WTC11 (cell line): Measurements from ENCODE around the gene C15orf39. TPM values are rescaled to one million over a fixed set of nuclear protein-coding genes. Genes with fewer than 3 reads are reported as not detected.

Experiments
- ATAC-seq: fragments of 200-7000 bp; cut with Tn5 transposase; 2 replicates; pipeline ENCODE4 v1.10.0; 2021; ENCODE audit warnings: mild to moderate bottlenecking, moderate library complexity
- CTCF ChIA-PET: fragments of 300-600 bp; sonication (Branson Sonifier 250); formaldehyde crosslinking; loops from one replicate; lab custom pipeline; 2021; ENCODE audit warnings: antibody characterized with exemption; lab: Charles Lee
- POLR2A ChIA-PET: fragments of 350-600 bp; sonication (Branson Sonifier 250); formaldehyde crosslinking; loops from one replicate; lab custom pipeline; 2021; ENCODE audit warnings: antibody characterized with exemption; lab: Charles Lee
- DNase-seq: peaks from one replicate; pipeline ENCODE4 v3.0.0; 2021; ENCODE audit warnings: low spot score
- H3K27ac Mint-ChIP-seq: 2 replicates; pipeline ENCODE4 v1.8.0; 2021; ENCODE audit warnings: mixed read lengths
- H3K27me3 Mint-ChIP-seq: 2 replicates; pipeline ENCODE4 v1.8.0; 2021; ENCODE audit warnings: low read depth, mild to moderate bottlenecking, moderate library complexity, mixed read lengths
- H3K36me3 Mint-ChIP-seq: 2 replicates; pipeline ENCODE4 v1.8.0; 2021; ENCODE audit warnings: mixed read lengths
- H3K4me1 Mint-ChIP-seq: 2 replicates; pipeline ENCODE4 v1.8.0; 2022; ENCODE audit warnings: mixed read lengths
- H3K4me3 Mint-ChIP-seq: 2 replicates; pipeline ENCODE4 v1.8.0; 2021; ENCODE audit warnings: mild to moderate bottlenecking, moderate library complexity, mixed read lengths
- H3K9me3 Mint-ChIP-seq: 2 replicates; pipeline ENCODE4 v1.8.0; 2021; ENCODE audit warnings: mixed read lengths
- CREM ChIP-seq: sonication (generic); formaldehyde crosslinking; IDR thresholded peaks from 2 replicates; pipeline ENCODE4 v1.8.1; 2022; ENCODE audit warnings: mild to moderate bottlenecking, missing genetic modification reagents, moderate library complexity
- ELF4 ChIP-seq: sonication (generic); formaldehyde crosslinking; IDR thresholded peaks from 2 replicates; pipeline ENCODE4 v1.8.1; 2022; ENCODE audit warnings: low read depth, mild to moderate bottlenecking, moderate library complexity, missing genetic modification reagents
- ETV6 ChIP-seq: sonication (generic); formaldehyde crosslinking; IDR thresholded peaks from 2 replicates; pipeline ENCODE4 v1.8.1; 2022; ENCODE audit warnings: mild to moderate bottlenecking, missing genetic modification reagents
- GTF2I ChIP-seq: fragments of 250-450 bp; sonication (Bioruptor Pico); conservative IDR thresholded peaks from 2 replicates; pipeline ENCODE4 v1.4.0; 2021; ENCODE audit warnings: mild to moderate bottlenecking
- HMGA2 ChIP-seq: fragments of 250-450 bp; sonication (Bioruptor Pico); IDR thresholded peaks from 2 replicates; pipeline ENCODE4 v1.4.0; 2021; ENCODE audit warnings: mild to moderate bottlenecking, moderate library complexity
- JUN ChIP-seq: sonication (generic); formaldehyde crosslinking; IDR thresholded peaks from 2 replicates; pipeline ENCODE4 v1.8.0; 2023; ENCODE audit warnings: mild to moderate bottlenecking, missing genetic modification reagents
- NFYB ChIP-seq: sonication (generic); formaldehyde crosslinking; conservative IDR thresholded peaks from 2 replicates; pipeline ENCODE4 v1.8.0; 2022; ENCODE audit warnings: low read depth, missing genetic modification reagents
- PRRX2 ChIP-seq: fragments of 250-450 bp; sonication (Bioruptor Pico); IDR thresholded peaks from 2 replicates; pipeline ENCODE4 v1.8.0; 2021; ENCODE audit warnings: mild to moderate bottlenecking
- SMAD4 ChIP-seq: sonication (generic); formaldehyde crosslinking; IDR thresholded peaks from 2 replicates; pipeline ENCODE4 v1.8.0; 2022; ENCODE audit warnings: mild to moderate bottlenecking, missing genetic modification reagents
- SOX15 ChIP-seq: fragments of 250-450 bp; sonication (Bioruptor Pico); IDR thresholded peaks from 2 replicates; pipeline ENCODE4 v1.9.0; 2021; ENCODE audit warnings: mild to moderate bottlenecking
- ZNF121 ChIP-seq: sonication (generic); formaldehyde crosslinking; IDR thresholded peaks from 2 replicates; pipeline ENCODE4 v1.8.0; 2023; ENCODE audit warnings: missing genetic modification reagents
- ZNF232 ChIP-seq: sonication (generic); formaldehyde crosslinking; IDR thresholded peaks from 2 replicates; pipeline ENCODE4 v1.8.0; 2022; ENCODE audit warnings: mild to moderate bottlenecking, missing genetic modification reagents
- ZNF263 ChIP-seq: sonication (generic); formaldehyde crosslinking; IDR thresholded peaks from 2 replicates; pipeline ENCODE4 v1.8.1; 2022; ENCODE audit warnings: low read depth, mild to moderate bottlenecking, moderate library complexity, missing genetic modification reagents
- total RNA-seq: library from RNA; stranded (reverse); gene quantifications from 3 replicates; pipeline ENCODE4 v1.2.3, GENCODE V29; 2021
- TF ChIP-seq, protein P1 (sequence below): fragments of 250-450 bp; sonication (Bioruptor Pico); IDR thresholded peaks from 2 replicates; pipeline ENCODE4 v1.8.0; 2021; ENCODE audit warnings: mild to moderate bottlenecking
- TF ChIP-seq, protein P2 (sequence below): sonication (generic); formaldehyde crosslinking; IDR thresholded peaks from 2 replicates; pipeline ENCODE4 v1.8.0; 2022; ENCODE audit warnings: missing genetic modification reagents
- TF ChIP-seq, protein P3 (sequence below): sonication (generic); formaldehyde crosslinking; IDR thresholded peaks from 2 replicates; pipeline ENCODE4 v1.8.0; 2022; ENCODE audit warnings: mild to moderate bottlenecking, missing genetic modification reagents
- TF ChIP-seq, protein P4 (sequence below): sonication (generic); formaldehyde crosslinking; IDR thresholded peaks from 2 replicates; pipeline ENCODE4 v1.8.0; 2022; ENCODE audit warnings: mild to moderate bottlenecking, missing genetic modification reagents
- TF ChIP-seq, protein P5 (sequence below): sonication (generic); formaldehyde crosslinking; IDR thresholded peaks from 2 replicates; pipeline ENCODE4 v1.8.1; 2023; ENCODE audit warnings: mild to moderate bottlenecking, missing genetic modification reagents, borderline replicate concordance

The C15orf39 gene
- total RNA-seq, 1 experiment from 2014 or later: 52.8 TPM

DNA sequence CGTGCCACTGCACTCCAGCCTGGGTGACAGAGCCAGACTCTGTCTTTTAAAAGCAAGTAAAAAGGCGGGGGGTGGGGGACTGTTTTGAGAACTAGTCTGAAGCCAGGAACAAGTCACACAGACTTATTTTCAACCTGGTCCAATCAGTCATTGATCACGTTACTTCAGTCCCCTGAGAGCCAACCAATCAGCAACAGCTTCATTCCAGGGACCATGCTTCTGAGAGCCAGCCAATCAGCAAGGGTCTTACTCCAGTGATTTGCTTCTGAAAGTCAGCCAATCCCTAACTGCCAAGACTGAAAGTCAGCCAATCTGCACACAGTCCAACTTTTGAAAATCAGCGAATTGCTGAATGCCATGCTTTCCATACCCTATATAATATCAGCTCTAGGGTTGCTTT is 48.6 kb upstream of the C15orf39 start:
- POLR2A ChIA-PET: no interaction called here
- Mint-ChIP-seq H3K9me3 (peaks cover 20% of the 10 kb centered on the region), H3K27ac (no peak overlapping the region), H3K4me1 (peaks cover 8% of the 10 kb centered on the region), H3K36me3 (peaks cover 5% of the 10 kb centered on the region), H3K27me3 (peaks cover 3% of the 10 kb centered on the region), H3K4me3 (no peak overlapping the region)
- no peak for DNase-seq
- ATAC-seq: no peak
- no peak for TF ChIP-seq ETV6 (CRISPR knock-in tag)
- TF ChIP-seq NFYB (CRISPR knock-in tag): peak; percentile 65
- no peak for TF ChIP-seq ZNF121 (CRISPR knock-in tag)
- TF ChIP-seq JUN: no peak
- CTCF ChIA-PET: interaction anchor here (0.5 kb wide), 1 partner anchor 206 kb away, joined by 4 read pairs; no protein-coding TSS in a partner anchor

DNA sequence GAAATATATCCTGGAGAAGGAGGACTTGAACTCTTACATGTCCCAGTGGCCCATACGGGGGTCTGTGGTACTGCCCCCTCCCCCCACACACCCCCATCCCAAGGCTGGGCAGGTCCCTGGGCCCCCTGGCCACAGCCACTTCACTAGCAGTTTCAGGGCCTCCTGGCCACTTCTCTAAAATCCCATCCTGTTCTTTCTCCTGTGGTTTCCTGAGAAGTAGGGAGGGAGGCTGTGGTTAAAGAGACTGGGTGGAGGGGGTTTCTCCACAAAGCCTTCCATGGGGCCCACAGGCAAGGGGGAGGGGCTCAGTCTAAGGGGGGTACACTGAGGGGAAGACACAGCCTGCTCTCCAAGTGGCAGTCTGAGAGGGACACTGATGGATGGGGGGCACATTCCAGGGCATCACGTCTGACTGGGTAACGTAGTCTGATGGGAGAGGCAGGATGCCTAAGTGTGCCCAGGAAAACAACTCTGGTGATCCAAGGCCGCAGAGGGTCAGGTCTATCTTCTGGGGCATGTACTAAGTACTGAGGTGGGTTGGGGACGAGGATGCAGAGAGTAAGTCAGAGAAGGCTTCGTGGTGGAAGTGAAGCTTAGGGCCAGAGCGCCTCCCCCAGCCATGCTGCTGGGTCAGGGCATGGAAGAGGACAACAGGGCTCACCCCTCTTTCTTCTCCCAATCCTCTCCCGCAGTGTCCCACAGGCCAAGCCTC is 48.0 kb upstream of the C15orf39 start:
- ChIA-PET CTCF (no interaction called here), POLR2A (no interaction called here)
- TF ChIP-seq, protein P1, sequence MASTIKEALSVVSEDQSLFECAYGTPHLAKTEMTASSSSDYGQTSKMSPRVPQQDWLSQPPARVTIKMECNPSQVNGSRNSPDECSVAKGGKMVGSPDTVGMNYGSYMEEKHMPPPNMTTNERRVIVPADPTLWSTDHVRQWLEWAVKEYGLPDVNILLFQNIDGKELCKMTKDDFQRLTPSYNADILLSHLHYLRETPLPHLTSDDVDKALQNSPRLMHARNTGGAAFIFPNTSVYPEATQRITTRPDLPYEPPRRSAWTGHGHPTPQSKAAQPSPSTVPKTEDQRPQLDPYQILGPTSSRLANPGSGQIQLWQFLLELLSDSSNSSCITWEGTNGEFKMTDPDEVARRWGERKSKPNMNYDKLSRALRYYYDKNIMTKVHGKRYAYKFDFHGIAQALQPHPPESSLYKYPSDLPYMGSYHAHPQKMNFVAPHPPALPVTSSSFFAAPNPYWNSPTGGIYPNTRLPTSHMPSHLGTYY (CRISPR knock-in tag): no peak
- TF ChIP-seq, protein P2, sequence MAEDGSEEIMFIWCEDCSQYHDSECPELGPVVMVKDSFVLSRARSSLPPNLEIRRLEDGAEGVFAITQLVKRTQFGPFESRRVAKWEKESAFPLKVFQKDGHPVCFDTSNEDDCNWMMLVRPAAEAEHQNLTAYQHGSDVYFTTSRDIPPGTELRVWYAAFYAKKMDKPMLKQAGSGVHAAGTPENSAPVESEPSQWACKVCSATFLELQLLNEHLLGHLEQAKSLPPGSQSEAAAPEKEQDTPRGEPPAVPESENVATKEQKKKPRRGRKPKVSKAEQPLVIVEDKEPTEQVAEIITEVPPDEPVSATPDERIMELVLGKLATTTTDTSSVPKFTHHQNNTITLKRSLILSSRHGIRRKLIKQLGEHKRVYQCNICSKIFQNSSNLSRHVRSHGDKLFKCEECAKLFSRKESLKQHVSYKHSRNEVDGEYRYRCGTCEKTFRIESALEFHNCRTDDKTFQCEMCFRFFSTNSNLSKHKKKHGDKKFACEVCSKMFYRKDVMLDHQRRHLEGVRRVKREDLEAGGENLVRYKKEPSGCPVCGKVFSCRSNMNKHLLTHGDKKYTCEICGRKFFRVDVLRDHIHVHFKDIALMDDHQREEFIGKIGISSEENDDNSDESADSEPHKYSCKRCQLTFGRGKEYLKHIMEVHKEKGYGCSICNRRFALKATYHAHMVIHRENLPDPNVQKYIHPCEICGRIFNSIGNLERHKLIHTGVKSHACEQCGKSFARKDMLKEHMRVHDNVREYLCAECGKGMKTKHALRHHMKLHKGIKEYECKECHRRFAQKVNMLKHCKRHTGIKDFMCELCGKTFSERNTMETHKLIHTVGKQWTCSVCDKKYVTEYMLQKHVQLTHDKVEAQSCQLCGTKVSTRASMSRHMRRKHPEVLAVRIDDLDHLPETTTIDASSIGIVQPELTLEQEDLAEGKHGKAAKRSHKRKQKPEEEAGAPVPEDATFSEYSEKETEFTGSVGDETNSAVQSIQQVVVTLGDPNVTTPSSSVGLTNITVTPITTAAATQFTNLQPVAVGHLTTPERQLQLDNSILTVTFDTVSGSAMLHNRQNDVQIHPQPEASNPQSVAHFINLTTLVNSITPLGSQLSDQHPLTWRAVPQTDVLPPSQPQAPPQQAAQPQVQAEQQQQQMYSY (CRISPR knock-in tag): no peak
- TF ChIP-seq, protein P3, sequence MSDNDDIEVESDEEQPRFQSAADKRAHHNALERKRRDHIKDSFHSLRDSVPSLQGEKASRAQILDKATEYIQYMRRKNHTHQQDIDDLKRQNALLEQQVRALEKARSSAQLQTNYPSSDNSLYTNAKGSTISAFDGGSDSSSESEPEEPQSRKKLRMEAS (CRISPR knock-in tag): no peak
- TF ChIP-seq SOX15 (CRISPR knock-in tag): no peak
- no peak for TF ChIP-seq ZNF263 (CRISPR knock-in tag)
- TF ChIP-seq HMGA2 (CRISPR knock-in tag): no peak
- TF ChIP-seq, protein P4, sequence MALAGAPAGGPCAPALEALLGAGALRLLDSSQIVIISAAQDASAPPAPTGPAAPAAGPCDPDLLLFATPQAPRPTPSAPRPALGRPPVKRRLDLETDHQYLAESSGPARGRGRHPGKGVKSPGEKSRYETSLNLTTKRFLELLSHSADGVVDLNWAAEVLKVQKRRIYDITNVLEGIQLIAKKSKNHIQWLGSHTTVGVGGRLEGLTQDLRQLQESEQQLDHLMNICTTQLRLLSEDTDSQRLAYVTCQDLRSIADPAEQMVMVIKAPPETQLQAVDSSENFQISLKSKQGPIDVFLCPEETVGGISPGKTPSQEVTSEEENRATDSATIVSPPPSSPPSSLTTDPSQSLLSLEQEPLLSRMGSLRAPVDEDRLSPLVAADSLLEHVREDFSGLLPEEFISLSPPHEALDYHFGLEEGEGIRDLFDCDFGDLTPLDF (CRISPR knock-in tag): no peak
- no peak for TF ChIP-seq GTF2I
- no peak for DNase-seq
- Mint-ChIP-seq H3K27me3 (peaks cover 3% of the 10 kb centered on the region), H3K36me3 (no peaks in the 10 kb centered on the region), H3K4me1 (peaks cover 8% of the 10 kb centered on the region), H3K27ac (no peak overlapping the region), H3K4me3 (no peak overlapping the region), H3K9me3 (peaks cover 15% of the 10 kb centered on the region)
- no peak for ATAC-seq

DNA sequence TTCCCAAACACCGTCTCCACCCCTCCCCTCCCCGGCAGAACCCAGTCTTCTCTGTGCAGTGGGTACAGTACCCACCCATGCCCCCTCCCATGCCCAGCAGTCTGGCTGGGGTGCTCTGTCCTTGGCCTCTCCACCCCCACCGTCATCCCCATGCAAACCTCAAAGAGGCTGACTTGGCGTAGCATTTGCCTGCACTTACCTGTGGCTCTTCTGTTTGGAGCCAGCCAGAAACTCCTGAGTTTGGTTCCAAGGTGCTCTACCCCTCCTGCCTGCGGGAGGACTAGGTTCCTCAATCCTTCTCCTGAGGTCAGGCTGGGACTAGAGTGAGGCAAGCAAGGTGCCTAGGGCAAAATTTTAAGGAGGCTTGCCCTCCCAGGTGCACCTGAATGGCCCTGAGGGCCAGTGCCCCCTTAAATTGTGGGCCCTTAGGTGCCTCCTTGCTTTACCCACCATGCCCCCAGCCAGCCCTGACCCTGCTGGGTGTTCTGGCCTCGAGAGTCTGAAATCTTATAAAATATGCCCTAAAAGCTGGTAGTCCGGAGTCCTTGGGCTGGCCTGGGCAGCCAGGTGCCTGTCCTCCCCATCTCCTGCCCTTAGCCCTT is 47.1 kb upstream of the C15orf39 start:
- H3K4me3 Mint-ChIP-seq: no peak overlapping the region
- H3K27ac Mint-ChIP-seq: no peak overlapping the region
- peaks cover 14% of the 10 kb centered on the region for H3K9me3 Mint-ChIP-seq
- CTCF ChIA-PET: no interaction called here
- H3K27me3 Mint-ChIP-seq: peaks cover 3% of the 10 kb centered on the region
- ATAC-seq (no peak), DNase-seq (no peak)
- no peaks in the 10 kb centered on the region for H3K36me3 Mint-ChIP-seq
- POLR2A ChIA-PET: no interaction called here
- H3K4me1 Mint-ChIP-seq: peaks cover 8% of the 10 kb centered on the region
- TF ChIP-seq SMAD4 (CRISPR knock-in tag): no peak
- no peak for TF ChIP-seq ZNF232 (CRISPR knock-in tag)
- TF ChIP-seq, protein P1 (CRISPR knock-in tag): no peak
- TF ChIP-seq PRRX2 (CRISPR knock-in tag): no peak
- TF ChIP-seq CREM (CRISPR knock-in tag): no peak
- TF ChIP-seq, protein P5, sequence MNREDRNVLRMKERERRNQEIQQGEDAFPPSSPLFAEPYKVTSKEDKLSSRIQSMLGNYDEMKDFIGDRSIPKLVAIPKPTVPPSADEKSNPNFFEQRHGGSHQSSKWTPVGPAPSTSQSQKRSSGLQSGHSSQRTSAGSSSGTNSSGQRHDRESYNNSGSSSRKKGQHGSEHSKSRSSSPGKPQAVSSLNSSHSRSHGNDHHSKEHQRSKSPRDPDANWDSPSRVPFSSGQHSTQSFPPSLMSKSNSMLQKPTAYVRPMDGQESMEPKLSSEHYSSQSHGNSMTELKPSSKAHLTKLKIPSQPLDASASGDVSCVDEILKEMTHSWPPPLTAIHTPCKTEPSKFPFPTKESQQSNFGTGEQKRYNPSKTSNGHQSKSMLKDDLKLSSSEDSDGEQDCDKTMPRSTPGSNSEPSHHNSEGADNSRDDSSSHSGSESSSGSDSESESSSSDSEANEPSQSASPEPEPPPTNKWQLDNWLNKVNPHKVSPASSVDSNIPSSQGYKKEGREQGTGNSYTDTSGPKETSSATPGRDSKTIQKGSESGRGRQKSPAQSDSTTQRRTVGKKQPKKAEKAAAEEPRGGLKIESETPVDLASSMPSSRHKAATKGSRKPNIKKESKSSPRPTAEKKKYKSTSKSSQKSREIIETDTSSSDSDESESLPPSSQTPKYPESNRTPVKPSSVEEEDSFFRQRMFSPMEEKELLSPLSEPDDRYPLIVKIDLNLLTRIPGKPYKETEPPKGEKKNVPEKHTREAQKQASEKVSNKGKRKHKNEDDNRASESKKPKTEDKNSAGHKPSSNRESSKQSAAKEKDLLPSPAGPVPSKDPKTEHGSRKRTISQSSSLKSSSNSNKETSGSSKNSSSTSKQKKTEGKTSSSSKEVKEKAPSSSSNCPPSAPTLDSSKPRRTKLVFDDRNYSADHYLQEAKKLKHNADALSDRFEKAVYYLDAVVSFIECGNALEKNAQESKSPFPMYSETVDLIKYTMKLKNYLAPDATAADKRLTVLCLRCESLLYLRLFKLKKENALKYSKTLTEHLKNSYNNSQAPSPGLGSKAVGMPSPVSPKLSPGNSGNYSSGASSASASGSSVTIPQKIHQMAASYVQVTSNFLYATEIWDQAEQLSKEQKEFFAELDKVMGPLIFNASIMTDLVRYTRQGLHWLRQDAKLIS: no peak
- TF ChIP-seq ELF4 (CRISPR knock-in tag): no peak
